ENCODE measurements around the gene EPC1. TPM values are rescaled to one million over a fixed set of nuclear protein-coding genes. Genes with fewer than 3 reads are reported as not detected.

EPC1 gene
- total and polyA plus RNA-seq, 9 of the 15 experiments (the other 6 are each of a cell fraction or from before 2014, with no cell fraction given) = 7.0 to 43.6 (median 16.1) TPM

DNA sequence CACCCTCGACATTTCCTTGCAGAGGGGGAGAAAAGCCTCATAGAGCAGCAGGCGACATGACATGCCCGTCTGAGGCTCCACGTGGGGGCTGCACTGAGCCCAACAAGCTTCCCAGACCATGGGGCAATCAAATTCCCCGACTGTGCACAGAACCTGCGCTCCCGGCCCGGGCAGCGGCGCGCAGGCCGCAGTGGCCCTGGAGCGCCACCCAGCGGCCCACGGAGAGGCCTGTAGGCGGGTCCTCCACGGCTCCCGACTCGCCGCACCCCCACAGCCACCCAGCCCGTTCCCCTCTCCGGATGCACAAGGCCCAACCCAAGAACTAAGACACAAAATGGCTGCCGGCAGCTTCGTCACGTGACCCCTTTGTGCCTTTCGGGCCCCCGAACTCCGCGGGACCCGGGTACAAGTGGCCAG is 816 bp downstream of the EPC1 start (continued):
- TF ChIP-seq, protein P1, sequence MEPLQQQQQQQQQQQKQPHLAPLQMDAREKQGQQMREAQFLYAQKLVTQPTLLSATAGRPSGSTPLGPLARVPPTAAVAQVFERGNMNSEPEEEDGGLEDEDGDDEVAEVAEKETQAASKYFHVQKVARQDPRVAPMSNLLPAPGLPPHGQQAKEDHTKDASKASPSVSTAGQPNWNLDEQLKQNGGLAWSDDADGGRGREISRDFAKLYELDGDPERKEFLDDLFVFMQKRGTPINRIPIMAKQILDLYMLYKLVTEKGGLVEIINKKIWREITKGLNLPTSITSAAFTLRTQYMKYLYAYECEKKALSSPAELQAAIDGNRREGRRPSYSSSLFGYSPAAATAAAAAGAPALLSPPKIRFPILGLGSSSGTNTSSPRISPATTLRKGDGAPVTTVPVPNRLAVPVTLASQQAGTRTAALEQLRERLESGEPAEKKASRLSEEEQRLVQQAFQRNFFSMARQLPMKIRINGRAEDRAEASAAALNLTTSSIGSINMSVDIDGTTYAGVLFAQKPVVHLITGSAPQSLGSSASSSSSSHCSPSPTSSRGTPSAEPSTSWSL (CRISPR knock-in tag; IDR thresholded peaks at IDR 0.05; ENCODE audit: borderline replicate concordance) = no peak
- TF ChIP-seq KDM4B (IDR thresholded peaks at IDR 0.05; ENCODE audit: borderline replicate concordance in 2 of 2, low read depth in 1 of 2) (peak in 1 of 2 experiments; percentile 39; a peak in 1 of 4 replicates), JUND (IDR thresholded peaks at IDR 0.05; ENCODE audit: borderline replicate concordance, low read depth, low read length) (peak; percentile 30; the same call in 1 of the 2 replicates), JUND (tag; IDR thresholded peaks at IDR 0.05; ENCODE audit: borderline replicate concordance, low read depth, low read length) (peak; percentile 27; the same call in 1 of the 3 replicates), SAP30 (IDR thresholded peaks at IDR 0.05; ENCODE audit: borderline replicate concordance, insufficient read depth, low read depth, low read length, poor library complexity, severe bottlenecking) (peak; percentile 80), NCOR1 (IDR thresholded peaks at IDR 0.05) (peak; percentile 53), ZNF778 (CRISPR knock-in tag; IDR thresholded peaks at IDR 0.05) (no peak), HOXB6 (CRISPR knock-in tag; IDR thresholded peaks at IDR 0.05; ENCODE audit: borderline replicate concordance) (no peak), KLF16 (IDR thresholded peaks at IDR 0.05) (0 out of 2 replicates have a peak, but pooled peaks have one; percentile 3), ZFX (CRISPR knock-in tag; IDR thresholded peaks at IDR 0.05) (peak; percentile 93), ZNF263 (CRISPR knock-in tag; IDR thresholded peaks at IDR 0.05; ENCODE audit: borderline replicate concordance) (no peak), SOX6 (IDR thresholded peaks at IDR 0.05) (peak; percentile 38; the same call in 1 of the 2 replicates), SMAD4 (CRISPR knock-in tag; conservative IDR thresholded peaks at IDR 0.05) (peak; percentile 82), SPI1 (IDR thresholded peaks at IDR 0.05; ENCODE audit: borderline replicate concordance, low read depth, low read length) (no peak), ZNF644 (tag; IDR thresholded peaks at IDR 0.05; ENCODE audit: low read depth) (no peak), TAF1 (IDR thresholded peaks at IDR 0.05; ENCODE audit: control insufficient read depth, extremely low read depth, insufficient read depth, low read length, severe bottlenecking) (peak; percentile 82), GABPA (tag; conservative IDR thresholded peaks at IDR 0.05; ENCODE audit: low read depth) (0 out of 2 replicates have a peak, but pooled peaks have one; percentile 51), XRCC5 (IDR thresholded peaks at IDR 0.05; ENCODE audit: low read depth, low read length) (peak; percentile 82; the same call in 1 of the 2 replicates), LEF1 (IDR thresholded peaks at IDR 0.05) (peak; percentile 59), RAD51 (IDR thresholded peaks at IDR 0.05; ENCODE audit: borderline replicate concordance, low read depth) (peak; percentile 99)
- TF ChIP-seq, protein P2, sequence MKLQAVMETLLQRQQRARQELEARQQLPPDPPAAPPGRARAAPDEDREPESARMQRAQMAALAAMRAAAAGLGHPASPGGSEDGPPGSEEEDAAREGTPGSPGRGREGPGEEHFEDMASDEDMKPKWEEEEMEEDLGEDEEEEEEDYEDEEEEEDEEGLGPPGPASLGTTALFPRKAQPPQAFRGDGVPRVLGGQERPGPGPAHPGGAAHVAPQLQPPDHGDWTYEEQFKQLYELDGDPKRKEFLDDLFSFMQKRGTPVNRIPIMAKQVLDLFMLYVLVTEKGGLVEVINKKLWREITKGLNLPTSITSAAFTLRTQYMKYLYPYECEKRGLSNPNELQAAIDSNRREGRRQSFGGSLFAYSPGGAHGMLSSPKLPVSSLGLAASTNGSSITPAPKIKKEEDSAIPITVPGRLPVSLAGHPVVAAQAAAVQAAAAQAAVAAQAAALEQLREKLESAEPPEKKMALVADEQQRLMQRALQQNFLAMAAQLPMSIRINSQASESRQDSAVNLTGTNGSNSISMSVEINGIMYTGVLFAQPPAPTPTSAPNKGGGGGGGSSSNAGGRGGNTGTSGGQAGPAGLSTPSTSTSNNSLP (IDR thresholded peaks at IDR 0.05; ENCODE audit: borderline replicate concordance, low read depth, low read length) = no peak
- TF ChIP-seq, protein P3, sequence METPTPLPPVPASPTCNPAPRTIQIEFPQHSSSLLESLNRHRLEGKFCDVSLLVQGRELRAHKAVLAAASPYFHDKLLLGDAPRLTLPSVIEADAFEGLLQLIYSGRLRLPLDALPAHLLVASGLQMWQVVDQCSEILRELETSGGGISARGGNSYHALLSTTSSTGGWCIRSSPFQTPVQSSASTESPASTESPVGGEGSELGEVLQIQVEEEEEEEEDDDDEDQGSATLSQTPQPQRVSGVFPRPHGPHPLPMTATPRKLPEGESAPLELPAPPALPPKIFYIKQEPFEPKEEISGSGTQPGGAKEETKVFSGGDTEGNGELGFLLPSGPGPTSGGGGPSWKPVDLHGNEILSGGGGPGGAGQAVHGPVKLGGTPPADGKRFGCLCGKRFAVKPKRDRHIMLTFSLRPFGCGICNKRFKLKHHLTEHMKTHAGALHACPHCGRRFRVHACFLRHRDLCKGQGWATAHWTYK (CRISPR knock-in tag; IDR thresholded peaks at IDR 0.05) = no peak
- TF ChIP-seq, protein P4, sequence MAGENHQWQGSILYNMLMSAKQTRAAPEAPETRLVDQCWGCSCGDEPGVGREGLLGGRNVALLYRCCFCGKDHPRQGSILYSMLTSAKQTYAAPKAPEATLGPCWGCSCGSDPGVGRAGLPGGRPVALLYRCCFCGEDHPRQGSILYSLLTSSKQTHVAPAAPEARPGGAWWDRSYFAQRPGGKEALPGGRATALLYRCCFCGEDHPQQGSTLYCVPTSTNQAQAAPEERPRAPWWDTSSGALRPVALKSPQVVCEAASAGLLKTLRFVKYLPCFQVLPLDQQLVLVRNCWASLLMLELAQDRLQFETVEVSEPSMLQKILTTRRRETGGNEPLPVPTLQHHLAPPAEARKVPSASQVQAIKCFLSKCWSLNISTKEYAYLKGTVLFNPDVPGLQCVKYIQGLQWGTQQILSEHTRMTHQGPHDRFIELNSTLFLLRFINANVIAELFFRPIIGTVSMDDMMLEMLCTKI (IDR thresholded peaks at IDR 0.05; ENCODE audit: partially characterized antibody) = no peak

All from K562 (cell line).